ENCODE measurements around the gene ATP5MC3. TPM values are rescaled to one million over a fixed set of nuclear protein-coding genes. Genes with fewer than 3 reads are reported as not detected.

Gene ATP5MC3
- total and polyA plus RNA-seq, 2 of the 13 experiments (the other 11 are each of a cell fraction or from before 2014, with no cell fraction given): 676 to 1,007 TPM

DNA sequence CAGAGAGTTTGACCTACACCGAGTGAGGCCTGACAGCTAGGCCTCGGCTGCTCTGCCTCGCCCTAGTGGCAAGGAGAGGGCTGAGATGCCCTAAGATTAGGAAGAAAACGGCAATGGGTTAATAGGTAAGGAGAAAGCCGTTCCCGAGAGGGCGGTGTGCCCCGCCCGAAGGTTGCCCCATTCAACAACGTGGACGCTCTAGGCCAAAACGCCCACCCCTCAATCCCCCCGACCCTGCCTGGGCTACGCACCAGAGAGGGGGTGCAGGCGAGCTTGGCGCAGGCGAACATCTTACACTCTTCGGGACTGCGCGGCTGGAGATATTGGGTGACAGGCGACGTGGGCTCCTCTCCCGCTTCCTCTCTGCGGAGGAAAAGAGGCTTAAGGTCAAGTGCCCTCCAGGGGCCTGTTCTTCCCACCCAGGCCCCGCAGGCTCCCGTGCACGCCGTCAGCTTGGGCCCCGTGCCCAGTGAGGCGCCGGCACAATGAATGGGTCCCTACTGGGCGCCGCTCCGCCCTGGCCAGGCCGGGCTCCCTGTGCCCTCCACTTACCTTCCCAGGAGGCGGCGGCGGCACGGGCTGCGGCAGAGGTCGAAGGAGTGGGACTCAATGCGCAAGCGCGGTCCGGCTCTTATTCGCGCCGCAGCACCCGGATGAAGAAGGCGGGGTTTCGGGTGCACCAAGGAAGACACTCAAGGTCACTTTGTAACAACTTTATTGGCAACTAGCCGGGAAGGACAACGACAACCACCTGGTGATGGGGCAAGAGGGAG, at the start of gene ATP5MC3 (continued):
- TF ChIP-seq, protein P1, sequence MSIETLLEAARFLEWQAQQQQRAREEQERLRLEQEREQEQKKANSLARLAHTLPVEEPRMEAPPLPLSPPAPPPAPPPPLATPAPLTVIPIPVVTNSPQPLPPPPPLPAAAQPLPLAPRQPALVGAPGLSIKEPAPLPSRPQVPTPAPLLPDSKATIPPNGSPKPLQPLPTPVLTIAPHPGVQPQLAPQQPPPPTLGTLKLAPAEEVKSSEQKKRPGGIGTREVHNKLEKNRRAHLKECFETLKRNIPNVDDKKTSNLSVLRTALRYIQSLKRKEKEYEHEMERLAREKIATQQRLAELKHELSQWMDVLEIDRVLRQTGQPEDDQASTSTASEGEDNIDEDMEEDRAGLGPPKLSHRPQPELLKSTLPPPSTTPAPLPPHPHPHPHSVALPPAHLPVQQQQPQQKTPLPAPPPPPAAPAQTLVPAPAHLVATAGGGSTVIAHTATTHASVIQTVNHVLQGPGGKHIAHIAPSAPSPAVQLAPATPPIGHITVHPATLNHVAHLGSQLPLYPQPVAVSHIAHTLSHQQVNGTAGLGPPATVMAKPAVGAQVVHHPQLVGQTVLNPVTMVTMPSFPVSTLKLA (IDR thresholded peaks at IDR 0.05): no peak
- TF ChIP-seq, protein P2, sequence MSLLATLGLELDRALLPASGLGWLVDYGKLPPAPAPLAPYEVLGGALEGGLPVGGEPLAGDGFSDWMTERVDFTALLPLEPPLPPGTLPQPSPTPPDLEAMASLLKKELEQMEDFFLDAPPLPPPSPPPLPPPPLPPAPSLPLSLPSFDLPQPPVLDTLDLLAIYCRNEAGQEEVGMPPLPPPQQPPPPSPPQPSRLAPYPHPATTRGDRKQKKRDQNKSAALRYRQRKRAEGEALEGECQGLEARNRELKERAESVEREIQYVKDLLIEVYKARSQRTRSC (CRISPR knock-in tag; IDR thresholded peaks at IDR 0.05; ENCODE audit: low read depth): peak; percentile 71; the same call in 1 of the 2 replicates
- TF ChIP-seq ZNF382 (CRISPR knock-in tag; IDR thresholded peaks at IDR 0.05; ENCODE audit: borderline replicate concordance): no peak; the same call in 1 of the 2 replicates
- peak; percentile 36; the same call in 1 of the 2 replicates for TF ChIP-seq ZNF616 (CRISPR knock-in tag; IDR thresholded peaks at IDR 0.05; ENCODE audit: low read depth)
- TF ChIP-seq GZF1 (CRISPR knock-in tag; IDR thresholded peaks at IDR 0.05): peak; percentile 53
- TF ChIP-seq, protein P3, sequence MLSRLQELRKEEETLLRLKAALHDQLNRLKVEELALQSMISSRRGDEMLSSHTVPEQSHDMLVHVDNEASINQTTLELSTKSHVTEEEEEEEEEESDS (CRISPR knock-in tag; IDR thresholded peaks at IDR 0.05; ENCODE audit: borderline replicate concordance): peak; percentile 60; the same call in 1 of the 2 replicates
- TF ChIP-seq, protein P4, sequence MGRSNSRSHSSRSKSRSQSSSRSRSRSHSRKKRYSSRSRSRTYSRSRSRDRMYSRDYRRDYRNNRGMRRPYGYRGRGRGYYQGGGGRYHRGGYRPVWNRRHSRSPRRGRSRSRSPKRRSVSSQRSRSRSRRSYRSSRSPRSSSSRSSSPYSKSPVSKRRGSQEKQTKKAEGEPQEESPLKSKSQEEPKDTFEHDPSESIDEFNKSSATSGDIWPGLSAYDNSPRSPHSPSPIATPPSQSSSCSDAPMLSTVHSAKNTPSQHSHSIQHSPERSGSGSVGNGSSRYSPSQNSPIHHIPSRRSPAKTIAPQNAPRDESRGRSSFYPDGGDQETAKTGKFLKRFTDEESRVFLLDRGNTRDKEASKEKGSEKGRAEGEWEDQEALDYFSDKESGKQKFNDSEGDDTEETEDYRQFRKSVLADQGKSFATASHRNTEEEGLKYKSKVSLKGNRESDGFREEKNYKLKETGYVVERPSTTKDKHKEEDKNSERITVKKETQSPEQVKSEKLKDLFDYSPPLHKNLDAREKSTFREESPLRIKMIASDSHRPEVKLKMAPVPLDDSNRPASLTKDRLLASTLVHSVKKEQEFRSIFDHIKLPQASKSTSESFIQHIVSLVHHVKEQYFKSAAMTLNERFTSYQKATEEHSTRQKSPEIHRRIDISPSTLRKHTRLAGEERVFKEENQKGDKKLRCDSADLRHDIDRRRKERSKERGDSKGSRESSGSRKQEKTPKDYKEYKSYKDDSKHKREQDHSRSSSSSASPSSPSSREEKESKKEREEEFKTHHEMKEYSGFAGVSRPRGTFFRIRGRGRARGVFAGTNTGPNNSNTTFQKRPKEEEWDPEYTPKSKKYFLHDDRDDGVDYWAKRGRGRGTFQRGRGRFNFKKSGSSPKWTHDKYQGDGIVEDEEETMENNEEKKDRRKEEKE (IDR thresholded peaks at IDR 0.05): no peak
- no peak for TF ChIP-seq ARNT (IDR thresholded peaks at IDR 0.05)
- peak; percentile 79; the same call in 1 of the 2 replicates for TF ChIP-seq BRCA1 (CRISPR knock-in tag; IDR thresholded peaks at IDR 0.05)
- TF ChIP-seq ZNF431 (CRISPR knock-in tag; IDR thresholded peaks at IDR 0.05; ENCODE audit: borderline replicate concordance, low read depth): peak; percentile 86; the same call in 1 of the 2 replicates
- TF ChIP-seq RBM39 (IDR thresholded peaks at IDR 0.05; ENCODE audit: low read depth, low read length, poor library complexity, severe bottlenecking): peak; percentile 89
- TF ChIP-seq CBX5 (CRISPR knock-in tag; IDR thresholded peaks at IDR 0.05; ENCODE audit: borderline replicate concordance): peak; percentile 85
- peak; percentile 10; the same call in 1 of the 2 replicates for TF ChIP-seq ZBTB7A (CRISPR knock-in tag; IDR thresholded peaks at IDR 0.05)
- TF ChIP-seq ZMYM4 (CRISPR knock-in tag; IDR thresholded peaks at IDR 0.05): peak; percentile 100
- TF ChIP-seq, protein P5, sequence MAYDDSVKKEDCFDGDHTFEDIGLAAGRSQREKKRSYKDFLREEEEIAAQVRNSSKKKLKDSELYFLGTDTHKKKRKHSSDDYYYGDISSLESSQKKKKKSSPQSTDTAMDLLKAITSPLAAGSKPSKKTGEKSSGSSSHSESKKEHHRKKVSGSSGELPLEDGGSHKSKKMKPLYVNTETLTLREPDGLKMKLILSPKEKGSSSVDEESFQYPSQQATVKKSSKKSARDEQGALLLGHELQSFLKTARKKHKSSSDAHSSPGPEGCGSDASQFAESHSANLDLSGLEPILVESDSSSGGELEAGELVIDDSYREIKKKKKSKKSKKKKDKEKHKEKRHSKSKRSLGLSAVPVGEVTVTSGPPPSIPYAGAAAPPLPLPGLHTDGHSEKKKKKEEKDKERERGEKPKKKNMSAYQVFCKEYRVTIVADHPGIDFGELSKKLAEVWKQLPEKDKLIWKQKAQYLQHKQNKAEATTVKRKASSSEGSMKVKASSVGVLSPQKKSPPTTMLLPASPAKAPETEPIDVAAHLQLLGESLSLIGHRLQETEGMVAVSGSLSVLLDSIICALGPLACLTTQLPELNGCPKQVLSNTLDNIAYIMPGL (CRISPR knock-in tag; IDR thresholded peaks at IDR 0.05; ENCODE audit: borderline replicate concordance in 1 of 2, low read depth in 1 of 2): peak; percentile 92 to 96
- no peak for TF ChIP-seq FOXA1 (IDR thresholded peaks at IDR 0.05)
- TF ChIP-seq FOXA1 (CRISPR knock-in tag; IDR thresholded peaks at IDR 0.05): peak; percentile 52
- TF ChIP-seq, protein P6, sequence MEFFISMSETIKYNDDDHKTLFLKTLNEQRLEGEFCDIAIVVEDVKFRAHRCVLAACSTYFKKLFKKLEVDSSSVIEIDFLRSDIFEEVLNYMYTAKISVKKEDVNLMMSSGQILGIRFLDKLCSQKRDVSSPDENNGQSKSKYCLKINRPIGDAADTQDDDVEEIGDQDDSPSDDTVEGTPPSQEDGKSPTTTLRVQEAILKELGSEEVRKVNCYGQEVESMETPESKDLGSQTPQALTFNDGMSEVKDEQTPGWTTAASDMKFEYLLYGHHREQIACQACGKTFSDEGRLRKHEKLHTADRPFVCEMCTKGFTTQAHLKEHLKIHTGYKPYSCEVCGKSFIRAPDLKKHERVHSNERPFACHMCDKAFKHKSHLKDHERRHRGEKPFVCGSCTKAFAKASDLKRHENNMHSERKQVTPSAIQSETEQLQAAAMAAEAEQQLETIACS (CRISPR knock-in tag; IDR thresholded peaks at IDR 0.05): no peak
